GM19397 (cell line): ENCODE measurements around the gene WWTR1.

ENCODE experiments used
- ATAC-seq: cut with Tn5 transposase; IDR thresholded peaks from one replicate; pipeline ENCODE4 v1.9.1; 2021; ENCODE audit warnings: mild to moderate bottlenecking, moderate library complexity; ENCODE audit not compliant: unreplicated experiment

WWTR1 gene

GRCh38 chr3:149536429-149536828 lies 121.4 kb downstream of the WWTR1 start:
- no peak for ATAC-seq

GRCh38 chr3:149535333-149535685 lies 122.5 kb downstream of the WWTR1 start:
- no peak for ATAC-seq

- no peak for ATAC-seq
These were observed 123.0 kb downstream of the WWTR1 start for GRCh38 chr3:149534671-149535332.

GRCh38 chr3:149534082-149534481 lies 123.7 kb downstream of the WWTR1 start:
- ATAC-seq, result no peak

GRCh38 chr3:149532489-149533180 lies 125.2 kb downstream of the WWTR1 start:
- no peak for ATAC-seq

- no peak for ATAC-seq
These were observed 128.7 kb downstream of the WWTR1 start for GRCh38 chr3:149529099-149529498.

- no peak for ATAC-seq
These were observed 129.5 kb downstream of the WWTR1 start for GRCh38 chr3:149528340-149528650.

GRCh38 chr3:149527531-149528339 lies 130.1 kb downstream of the WWTR1 start:
- no peak for ATAC-seq

- ATAC-seq, result no peak
These were observed 134.1 kb downstream of the WWTR1 start for GRCh38 chr3:149523512-149524299.

- no peak for ATAC-seq
These were observed 137.9 kb downstream of the WWTR1 start for GRCh38 chr3:149519912-149520311.

GRCh38 chr3:149516920-149517319 lies 140.9 kb downstream of the WWTR1 start:
- no peak for ATAC-seq

- no peak for ATAC-seq
These were observed 142.6 kb downstream of the WWTR1 start for GRCh38 chr3:149515249-149515648.

GRCh38 chr3:149514471-149514870 lies 143.4 kb downstream of the WWTR1 start:
- ATAC-seq, result no peak

- peak; percentile 61 for ATAC-seq
These were observed 145.6 kb downstream of the WWTR1 start for GRCh38 chr3:149512073-149512782.

- no peak for ATAC-seq
These were observed 146.7 kb downstream of the WWTR1 start for GRCh38 chr3:149511040-149511626.

GRCh38 chr3:149510480-149510879 lies 147.3 kb downstream of the WWTR1 start:
- ATAC-seq, result no peak

- no peak for ATAC-seq
These were observed 148.3 kb downstream of the WWTR1 start for GRCh38 chr3:149509526-149509925.

- no peak for ATAC-seq
These were observed 150.1 kb downstream of the WWTR1 start for GRCh38 chr3:149507491-149508324.

- no peak for ATAC-seq
These were observed 150.9 kb downstream of the WWTR1 start for GRCh38 chr3:149506965-149507364.
